Measurements from ENCODE around the gene HM13. TPM values are rescaled to one million over a fixed set of nuclear protein-coding genes. Genes with fewer than 3 reads are reported as not detected.

Gene HM13
- total and polyA plus RNA-seq, 2 donors (not counting 3 experiments of a cell fraction or from before 2014, with no cell fraction given) = 211 to 218 TPM

DNA sequence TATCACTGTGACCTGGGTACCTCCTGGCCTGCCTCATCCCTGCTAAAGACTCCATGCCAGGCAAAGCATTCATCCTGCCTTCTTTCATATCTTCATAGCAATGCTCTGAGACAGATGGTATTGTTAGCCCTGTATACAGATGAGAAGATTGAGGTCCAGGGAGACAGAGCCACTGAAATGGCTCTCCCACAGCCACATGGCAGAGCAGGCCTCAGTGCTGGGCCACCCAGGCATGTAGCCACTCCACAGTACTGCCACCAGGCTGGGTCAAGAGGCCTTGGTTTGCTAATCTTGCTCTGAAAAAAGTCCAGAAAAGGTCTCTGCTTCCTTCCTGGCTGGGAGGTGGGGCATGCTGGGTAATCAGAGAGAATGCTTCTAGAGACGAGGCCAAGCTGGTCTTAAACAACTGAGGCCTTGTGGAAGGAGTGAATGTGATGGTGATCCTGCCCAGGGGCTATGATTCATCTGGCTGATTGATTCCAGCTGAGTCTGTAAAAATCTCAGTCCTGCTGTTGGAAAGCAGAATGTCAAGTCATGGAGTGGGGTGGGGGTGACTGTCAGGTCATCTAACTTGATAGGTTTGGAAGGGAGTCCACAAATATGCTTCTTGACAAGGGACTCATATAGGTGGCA, 29.8 kb downstream of the HM13 start:
- DNase-seq (ENCODE audit: low read depth, low spot score) (peak; percentile 20), FAIRE-seq (no peak)
- Histone ChIP-seq H3K36me3 (ENCODE audit: control insufficient read depth in 2 of 2, extremely low read depth in 1 of 2, insufficient read depth in 2 of 2, low read length in 2 of 2) (peaks cover 10 to 28% of the 10 kb centered on the region in 2 experiments), H3K4me3 (replicated peaks in 1 of 3; ENCODE audit: insufficient read depth in 1 of 3, low read depth in 1 of 3, low read length in 3 of 3) (no peak overlapping the region), H4K20me1 (replicated peaks; ENCODE audit: control insufficient read depth, extremely low read depth, insufficient read depth, low read length) (no peaks in the 10 kb centered on the region), H3K9ac (replicated peaks; ENCODE audit: extremely low read depth, insufficient read depth, low read length) (no peak overlapping the region), H3K4me2 (ENCODE audit: insufficient read depth, low read length) (no peak overlapping the region), H3K9me1 (replicated peaks; ENCODE audit: control insufficient read depth, extremely low read depth, insufficient read depth, low read length) (no peaks in the 10 kb centered on the region), H2AFZ (ENCODE audit: low read depth, low read length) (no peak overlapping the region), H3K27me3 (ENCODE audit: control insufficient read depth in 2 of 2, insufficient read depth in 2 of 2, low read length in 2 of 2) (no peaks in the 10 kb centered on the region), H3K79me2 (ENCODE audit: control insufficient read depth, insufficient read depth, low read length) (peaks cover 25% of the 10 kb centered on the region), H3K9me3 (replicated peaks; ENCODE audit: control insufficient read depth, insufficient read depth, low read length) (no peaks in the 10 kb centered on the region), H3K4me1 (ENCODE audit: control insufficient read depth, extremely low read depth, insufficient read depth, low read length) (peaks cover 21% of the 10 kb centered on the region), H3K27ac (ENCODE audit: insufficient read depth, low read depth, low read length) (peak overlapping the region; percentile 3)
- BruUV-seq (replicated peaks) = no TSS peak
- TF ChIP-seq FOS (IDR thresholded peaks at IDR 0.05; ENCODE audit: borderline replicate concordance, insufficient read depth, low read length) (no peak), POLR2AphosphoS5 (IDR thresholded peaks at IDR 0.05; ENCODE audit: insufficient read depth, low read depth, low read length) (no peak), JUN (IDR thresholded peaks at IDR 0.05; ENCODE audit: borderline replicate concordance, insufficient read depth, insufficient read length, low read depth) (no peak), GATA2 (IDR thresholded peaks at IDR 0.05; ENCODE audit: insufficient read depth, insufficient read length, low read depth, low read length) (no peak), MYC (IDR thresholded peaks at IDR 0.05; ENCODE audit: low read depth, low read length) (no peak), EZH2 (IDR thresholded peaks at IDR 0.05; ENCODE audit: borderline replicate concordance, low read depth, low read length, severe bottlenecking) (no peak), MAX (IDR thresholded peaks at IDR 0.05; ENCODE audit: insufficient read depth, insufficient read length) (no peak), POLR2A (IDR thresholded peaks at IDR 0.05; ENCODE audit: low read depth, low read length) (no peak)
- TF ChIP-seq, protein P1, sequence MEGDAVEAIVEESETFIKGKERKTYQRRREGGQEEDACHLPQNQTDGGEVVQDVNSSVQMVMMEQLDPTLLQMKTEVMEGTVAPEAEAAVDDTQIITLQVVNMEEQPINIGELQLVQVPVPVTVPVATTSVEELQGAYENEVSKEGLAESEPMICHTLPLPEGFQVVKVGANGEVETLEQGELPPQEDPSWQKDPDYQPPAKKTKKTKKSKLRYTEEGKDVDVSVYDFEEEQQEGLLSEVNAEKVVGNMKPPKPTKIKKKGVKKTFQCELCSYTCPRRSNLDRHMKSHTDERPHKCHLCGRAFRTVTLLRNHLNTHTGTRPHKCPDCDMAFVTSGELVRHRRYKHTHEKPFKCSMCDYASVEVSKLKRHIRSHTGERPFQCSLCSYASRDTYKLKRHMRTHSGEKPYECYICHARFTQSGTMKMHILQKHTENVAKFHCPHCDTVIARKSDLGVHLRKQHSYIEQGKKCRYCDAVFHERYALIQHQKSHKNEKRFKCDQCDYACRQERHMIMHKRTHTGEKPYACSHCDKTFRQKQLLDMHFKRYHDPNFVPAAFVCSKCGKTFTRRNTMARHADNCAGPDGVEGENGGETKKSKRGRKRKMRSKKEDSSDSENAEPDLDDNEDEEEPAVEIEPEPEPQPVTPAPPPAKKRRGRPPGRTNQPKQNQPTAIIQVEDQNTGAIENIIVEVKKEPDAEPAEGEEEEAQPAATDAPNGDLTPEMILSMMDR (IDR thresholded peaks at IDR 0.05; ENCODE audit: extremely low read depth in 1 of 2, insufficient read depth in 1 of 2, low read depth in 1 of 2, low read length in 2 of 2) = no peak
- dilution Hi-C loops (cut with MboI; ENCODE audit: extremely low pct_ligation_motif_present, low sequenced_read_pairs) = no loop called here
- ChIA-PET POLR2A (no interaction called here), CTCF (no interaction called here)
- intact Hi-C loops (cut with micrococcal nuclease) = no loop called here

Measured in endothelial cell of umbilical vein (primary cell).